ENCODE data around the gene CALR3.

Gene CALR3

GRCh38 chr19:16518483-16519229, 22.7 kb upstream of the CALR3 start:
- TF ChIP-seq POLR2AphosphoS5 (IDR thresholded peaks at IDR 0.05; ENCODE audit: low read depth, low read length) (no peak), FOXP2 (optimal IDR thresholded peaks at IDR 0.05; ENCODE audit: borderline replicate concordance, extremely low read depth, extremely low read length, insufficient read depth) (no peak), TAF1 (IDR thresholded peaks at IDR 0.05; ENCODE audit: borderline replicate concordance, insufficient read depth, low read length) (no peak), REST (IDR thresholded peaks at IDR 0.05; ENCODE audit: insufficient read depth in 1 of 2, low read depth in 2 of 2, low read length in 2 of 2) (no peak), SIN3A (IDR thresholded peaks at IDR 0.05; ENCODE audit: borderline replicate concordance, insufficient read depth, low read length) (no peak)

GRCh38 chr19:16518061-16518460, 22.1 kb upstream of the CALR3 start:
- TF ChIP-seq FOXP2 (optimal IDR thresholded peaks at IDR 0.05; ENCODE audit: borderline replicate concordance, extremely low read depth, extremely low read length, insufficient read depth) (no peak), SIN3A (IDR thresholded peaks at IDR 0.05; ENCODE audit: borderline replicate concordance, insufficient read depth, low read length) (no peak), POLR2AphosphoS5 (IDR thresholded peaks at IDR 0.05; ENCODE audit: low read depth, low read length) (no peak), REST (IDR thresholded peaks at IDR 0.05; ENCODE audit: insufficient read depth in 1 of 2, low read depth in 2 of 2, low read length in 2 of 2) (no peak), TAF1 (IDR thresholded peaks at IDR 0.05; ENCODE audit: borderline replicate concordance, insufficient read depth, low read length) (no peak)

GRCh38 chr19:16516923-16517610, 21.1 kb upstream of the CALR3 start:
- TF ChIP-seq TAF1 (IDR thresholded peaks at IDR 0.05; ENCODE audit: borderline replicate concordance, insufficient read depth, low read length) (no peak), REST (IDR thresholded peaks at IDR 0.05; ENCODE audit: insufficient read depth in 1 of 2, low read depth in 2 of 2, low read length in 2 of 2) (no peak), FOXP2 (optimal IDR thresholded peaks at IDR 0.05; ENCODE audit: borderline replicate concordance, extremely low read depth, extremely low read length, insufficient read depth) (no peak)

- TF ChIP-seq REST (IDR thresholded peaks at IDR 0.05; ENCODE audit: insufficient read depth in 1 of 2, low read depth in 2 of 2, low read length in 2 of 2) (no peak), SIN3A (IDR thresholded peaks at IDR 0.05; ENCODE audit: borderline replicate concordance, insufficient read depth, low read length) (no peak), FOXP2 (optimal IDR thresholded peaks at IDR 0.05; ENCODE audit: borderline replicate concordance, extremely low read depth, extremely low read length, insufficient read depth) (no peak), POLR2AphosphoS5 (IDR thresholded peaks at IDR 0.05; ENCODE audit: low read depth, low read length) (no peak), TAF1 (IDR thresholded peaks at IDR 0.05; ENCODE audit: borderline replicate concordance, insufficient read depth, low read length) (no peak)
These were observed 20.4 kb upstream of the CALR3 start for GRCh38 chr19:16516381-16516780.
